HepG2 (cell line): Measurements from ENCODE around the gene MNAT1. TPM values are rescaled to one million over a fixed set of nuclear protein-coding genes. Genes with fewer than 3 reads are reported as not detected.

Experiments
- FOXK2 ChIP-seq: fragments of 450-650 bp; IDR thresholded peaks from 2 replicates; pipeline ENCODE4 v1.6.1; 2016
- JARID2 ChIP-seq: sonication (generic); formaldehyde crosslinking; IDR thresholded peaks from 2 replicates; pipeline ENCODE4 v1.8.1; 2023; ENCODE audit warnings: missing genetic modification reagents, inconsistent platforms; ENCODE audit not compliant: insufficient replicate concordance
- KLF12 ChIP-seq: sonication (generic); formaldehyde crosslinking; IDR thresholded peaks from 2 replicates; pipeline ENCODE4 v1.4.0; 2020; ENCODE audit warnings: missing genetic modification reagents, borderline replicate concordance
- MBNL3 ChIP-seq: fragments of 250-450 bp; sonication (Bioruptor Pico); conservative IDR thresholded peaks from 2 replicates; pipeline ENCODE4 v1.8.0; 2022; ENCODE audit warnings: mild to moderate bottlenecking, inconsistent platforms
- NR3C1 ChIP-seq: sonication (generic); formaldehyde crosslinking; IDR thresholded peaks from 2 replicates; pipeline ENCODE4 v1.4.0; 2020; ENCODE audit warnings: missing genetic modification reagents
- PHF20 ChIP-seq: sonication (generic); formaldehyde crosslinking; IDR thresholded peaks from 2 replicates; pipeline ENCODE4 v1.5.0; 2020; ENCODE audit warnings: mild to moderate bottlenecking, missing genetic modification reagents
- TAF1 ChIP-seq: sonication (generic); formaldehyde crosslinking; IDR thresholded peaks from 2 replicates; pipeline ENCODE4 v1.4.0; 2020; ENCODE audit warnings: missing genetic modification reagents
- THAP11 ChIP-seq: IDR thresholded peaks from 2 replicates; pipeline ENCODE4 v1.6.1; 2016; ENCODE audit warnings: missing biosample characterization, missing genetic modification reagents
- ZNF224 ChIP-seq: sonication (generic); formaldehyde crosslinking; IDR thresholded peaks from 2 replicates; pipeline ENCODE4 v1.5.0; 2020; ENCODE audit warnings: mild to moderate bottlenecking, missing genetic modification reagents
- ZNF230 ChIP-seq: sonication (generic); formaldehyde crosslinking; IDR thresholded peaks from 2 replicates; pipeline ENCODE4 v1.4.0; 2020; ENCODE audit warnings: mild to moderate bottlenecking, missing genetic modification reagents
- ZNF296 ChIP-seq: sonication (generic); formaldehyde crosslinking; conservative IDR thresholded peaks from 2 replicates; pipeline ENCODE4 v1.5.0; 2020; ENCODE audit warnings: mild to moderate bottlenecking, missing genetic modification reagents
- ZNF326 ChIP-seq: sonication (generic); formaldehyde crosslinking; IDR thresholded peaks from 2 replicates; pipeline ENCODE4 v1.4.0; 2020; ENCODE audit warnings: missing genetic modification reagents, borderline replicate concordance
- ZNF570 ChIP-seq: sonication (generic); formaldehyde crosslinking; IDR thresholded peaks from 2 replicates; pipeline ENCODE4 v1.4.0; 2020; ENCODE audit warnings: mild to moderate bottlenecking, missing genetic modification reagents, borderline replicate concordance
- ZNF598 ChIP-seq: sonication (generic); formaldehyde crosslinking; IDR thresholded peaks from 2 replicates; pipeline ENCODE4 v1.5.1; 2020; ENCODE audit warnings: mild to moderate bottlenecking, missing genetic modification reagents, borderline replicate concordance
- ZNF616 ChIP-seq: sonication (generic); formaldehyde crosslinking; IDR thresholded peaks from 2 replicates; pipeline ENCODE4 v1.5.0; 2020; ENCODE audit warnings: low read depth, mild to moderate bottlenecking, missing genetic modification reagents
- ZNF781 ChIP-seq: sonication (generic); formaldehyde crosslinking; IDR thresholded peaks from 2 replicates; pipeline ENCODE4 v1.5.1; 2020; ENCODE audit warnings: borderline replicate concordance, mild to moderate bottlenecking, missing genetic modification reagents; ENCODE audit errors: not compliant biosample characterization
- ZSCAN25 ChIP-seq: sonication (generic); formaldehyde crosslinking; IDR thresholded peaks from 2 replicates; pipeline ENCODE4 v1.8.0; 2022; ENCODE audit warnings: mild to moderate bottlenecking, missing genetic modification reagents
- polyA plus RNA-seq, 8 experiments: library from polyadenylated mRNA; depleted of rRNA in 3 of 8; stranded (reverse) in 7 of 8; unstranded in 1 of 8; fragments of >200 nt; fragmentation: Illumina TruSeq in 4 of 8; extraction: Trizol in 4 of 8; gene quantifications; 2 replicates each; pipeline versions ENCODE4 v1.2.1 to v1.2.3, GENCODE V29; 2011 to 2016; ENCODE audit warnings: low read depth in 4 of 8, missing spikeins in 1 of 8, mixed read lengths in 1 of 8; ENCODE audit not compliant: insufficient read depth in 1 of 8
- total RNA-seq, 5 experiments: library from RNA; depleted of rRNA; stranded (reverse); fragments of >200 nt; fragmentation: Illumina TruSeq; extraction: Trizol; gene quantifications; 2 replicates each; pipeline ENCODE4 v1.2.3, GENCODE V29; 2016; ENCODE audit warnings: low read depth in 1 of 5
- TF ChIP-seq, protein P1 (sequence below): sonication (generic); formaldehyde crosslinking; IDR thresholded peaks from 2 replicates; pipeline ENCODE4 v1.4.0; 2020; ENCODE audit warnings: mild to moderate bottlenecking, missing genetic modification reagents, borderline replicate concordance
- TF ChIP-seq, protein P2 (sequence below): sonication (generic); formaldehyde crosslinking; IDR thresholded peaks from 2 replicates; pipeline ENCODE4 v1.5.1; 2020; ENCODE audit warnings: mild to moderate bottlenecking, missing genetic modification reagents, borderline replicate concordance
- TF ChIP-seq, protein P3 (sequence below): IDR thresholded peaks from 2 replicates; pipeline ENCODE4 v1.6.1; 2016; ENCODE audit warnings: missing genetic modification reagents, missing compliant biosample characterization
- TF ChIP-seq, protein P4 (sequence below): sonication (generic); formaldehyde crosslinking; IDR thresholded peaks from 2 replicates; pipeline ENCODE4 v1.4.0; 2020; ENCODE audit warnings: mild to moderate bottlenecking, missing genetic modification reagents

MNAT1 gene
- total and polyA plus RNA-seq, 2 of the 13 experiments (the other 11 are each of a cell fraction or from before 2014, with no cell fraction given), result 49.2 to 94.8 TPM

DNA sequence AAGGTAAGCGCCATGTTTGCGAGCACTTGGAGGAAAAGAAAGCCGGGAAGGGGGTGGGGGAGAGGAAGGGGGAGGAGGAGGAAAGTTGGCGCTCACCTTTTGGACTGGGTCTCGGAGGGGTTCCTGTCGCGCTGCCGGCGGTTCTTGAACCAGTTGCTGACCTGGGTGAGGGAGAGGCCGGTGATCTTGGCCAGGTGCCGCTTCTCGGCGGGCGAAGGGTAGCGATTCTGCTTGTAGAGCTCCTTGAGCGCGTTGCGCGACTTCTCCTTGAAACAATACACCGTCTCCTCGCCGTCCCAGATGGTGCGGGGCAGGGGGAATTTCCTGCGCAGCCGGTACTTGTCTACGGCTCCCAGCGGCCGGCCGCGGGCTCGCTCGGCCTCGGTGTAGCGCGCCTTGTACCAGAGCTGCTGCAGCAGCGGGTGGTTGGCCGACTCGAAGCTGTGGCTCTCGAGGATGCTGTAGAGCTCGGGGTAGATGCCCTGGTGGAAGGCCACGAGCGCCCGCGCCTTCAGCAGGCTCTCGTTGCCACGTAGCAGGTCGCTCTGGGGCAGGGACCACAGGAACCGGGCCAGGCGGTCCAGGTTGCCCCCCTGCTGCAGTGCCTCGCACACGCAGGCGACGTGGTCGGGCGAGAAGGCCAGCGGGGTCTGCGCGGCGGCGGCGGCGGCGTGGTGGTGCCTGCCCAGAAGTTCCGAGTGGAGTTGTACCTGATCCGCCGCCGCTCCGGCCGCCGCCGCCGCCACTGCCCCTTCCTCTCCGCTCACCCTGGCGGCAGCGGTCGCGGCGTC is 11.2 kb upstream of the MNAT1 start (continued):
- TF ChIP-seq, protein P1, sequence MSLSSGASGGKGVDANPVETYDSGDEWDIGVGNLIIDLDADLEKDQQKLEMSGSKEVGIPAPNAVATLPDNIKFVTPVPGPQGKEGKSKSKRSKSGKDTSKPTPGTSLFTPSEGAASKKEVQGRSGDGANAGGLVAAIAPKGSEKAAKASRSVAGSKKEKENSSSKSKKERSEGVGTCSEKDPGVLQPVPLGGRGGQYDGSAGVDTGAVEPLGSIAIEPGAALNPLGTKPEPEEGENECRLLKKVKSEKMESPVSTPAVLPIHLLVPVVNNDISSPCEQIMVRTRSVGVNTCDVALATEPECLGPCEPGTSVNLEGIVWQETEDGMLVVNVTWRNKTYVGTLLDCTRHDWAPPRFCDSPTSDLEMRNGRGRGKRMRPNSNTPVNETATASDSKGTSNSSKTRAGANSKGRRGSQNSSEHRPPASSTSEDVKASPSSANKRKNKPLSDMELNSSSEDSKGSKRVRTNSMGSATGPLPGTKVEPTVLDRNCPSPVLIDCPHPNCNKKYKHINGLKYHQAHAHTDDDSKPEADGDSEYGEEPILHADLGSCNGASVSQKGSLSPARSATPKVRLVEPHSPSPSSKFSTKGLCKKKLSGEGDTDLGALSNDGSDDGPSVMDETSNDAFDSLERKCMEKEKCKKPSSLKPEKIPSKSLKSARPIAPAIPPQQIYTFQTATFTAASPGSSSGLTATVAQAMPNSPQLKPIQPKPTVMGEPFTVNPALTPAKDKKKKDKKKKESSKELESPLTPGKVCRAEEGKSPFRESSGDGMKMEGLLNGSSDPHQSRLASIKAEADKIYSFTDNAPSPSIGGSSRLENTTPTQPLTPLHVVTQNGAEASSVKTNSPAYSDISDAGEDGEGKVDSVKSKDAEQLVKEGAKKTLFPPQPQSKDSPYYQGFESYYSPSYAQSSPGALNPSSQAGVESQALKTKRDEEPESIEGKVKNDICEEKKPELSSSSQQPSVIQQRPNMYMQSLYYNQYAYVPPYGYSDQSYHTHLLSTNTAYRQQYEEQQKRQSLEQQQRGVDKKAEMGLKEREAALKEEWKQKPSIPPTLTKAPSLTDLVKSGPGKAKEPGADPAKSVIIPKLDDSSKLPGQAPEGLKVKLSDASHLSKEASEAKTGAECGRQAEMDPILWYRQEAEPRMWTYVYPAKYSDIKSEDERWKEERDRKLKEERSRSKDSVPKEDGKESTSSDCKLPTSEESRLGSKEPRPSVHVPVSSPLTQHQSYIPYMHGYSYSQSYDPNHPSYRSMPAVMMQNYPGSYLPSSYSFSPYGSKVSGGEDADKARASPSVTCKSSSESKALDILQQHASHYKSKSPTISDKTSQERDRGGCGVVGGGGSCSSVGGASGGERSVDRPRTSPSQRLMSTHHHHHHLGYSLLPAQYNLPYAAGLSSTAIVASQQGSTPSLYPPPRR (CRISPR knock-in tag), result peak; percentile 40; the same call in 1 of the 2 replicates
- TF ChIP-seq ZNF224 (CRISPR knock-in tag) (no peak), ZSCAN25 (CRISPR knock-in tag) (no peak), ZNF598 (CRISPR knock-in tag) (no peak), KLF12 (CRISPR knock-in tag) (no peak), ZNF326 (CRISPR knock-in tag) (no peak), PHF20 (CRISPR knock-in tag) (no peak), ZNF616 (CRISPR knock-in tag) (no peak), ZNF296 (CRISPR knock-in tag) (no peak), MBNL3 (CRISPR knock-in tag) (no peak), ZNF570 (CRISPR knock-in tag) (no peak), TAF1 (CRISPR knock-in tag) (peak; percentile 32; the same call in 1 of the 2 replicates), NR3C1 (no peak), ZNF781 (CRISPR knock-in tag) (no peak), FOXK2 (no peak), THAP11 (CRISPR knock-in tag) (no peak), JARID2 (CRISPR knock-in tag) (peak; percentile 65), ZNF230 (CRISPR knock-in tag) (no peak)
- TF ChIP-seq, protein P2, sequence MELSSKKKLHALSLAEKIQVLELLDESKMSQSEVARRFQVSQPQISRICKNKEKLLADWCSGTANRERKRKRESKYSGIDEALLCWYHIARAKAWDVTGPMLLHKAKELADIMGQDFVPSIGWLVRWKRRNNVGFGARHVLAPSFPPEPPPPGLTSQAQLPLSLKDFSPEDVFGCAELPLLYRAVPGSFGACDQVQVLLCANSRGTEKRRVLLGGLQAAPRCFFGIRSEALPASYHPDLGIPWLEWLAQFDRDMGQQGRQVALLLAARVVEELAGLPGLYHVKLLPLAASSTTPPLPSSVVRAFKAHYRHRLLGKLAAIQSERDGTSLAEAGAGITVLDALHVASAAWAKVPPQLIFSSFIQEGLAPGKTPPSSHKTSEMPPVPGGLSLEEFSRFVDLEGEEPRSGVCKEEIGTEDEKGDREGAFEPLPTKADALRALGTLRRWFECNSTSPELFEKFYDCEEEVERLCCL (CRISPR knock-in tag), result no peak
- TF ChIP-seq, protein P3, sequence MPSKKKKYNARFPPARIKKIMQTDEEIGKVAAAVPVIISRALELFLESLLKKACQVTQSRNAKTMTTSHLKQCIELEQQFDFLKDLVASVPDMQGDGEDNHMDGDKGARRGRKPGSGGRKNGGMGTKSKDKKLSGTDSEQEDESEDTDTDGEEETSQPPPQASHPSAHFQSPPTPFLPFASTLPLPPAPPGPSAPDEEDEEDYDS (CRISPR knock-in tag), result no peak
- TF ChIP-seq, protein P4, sequence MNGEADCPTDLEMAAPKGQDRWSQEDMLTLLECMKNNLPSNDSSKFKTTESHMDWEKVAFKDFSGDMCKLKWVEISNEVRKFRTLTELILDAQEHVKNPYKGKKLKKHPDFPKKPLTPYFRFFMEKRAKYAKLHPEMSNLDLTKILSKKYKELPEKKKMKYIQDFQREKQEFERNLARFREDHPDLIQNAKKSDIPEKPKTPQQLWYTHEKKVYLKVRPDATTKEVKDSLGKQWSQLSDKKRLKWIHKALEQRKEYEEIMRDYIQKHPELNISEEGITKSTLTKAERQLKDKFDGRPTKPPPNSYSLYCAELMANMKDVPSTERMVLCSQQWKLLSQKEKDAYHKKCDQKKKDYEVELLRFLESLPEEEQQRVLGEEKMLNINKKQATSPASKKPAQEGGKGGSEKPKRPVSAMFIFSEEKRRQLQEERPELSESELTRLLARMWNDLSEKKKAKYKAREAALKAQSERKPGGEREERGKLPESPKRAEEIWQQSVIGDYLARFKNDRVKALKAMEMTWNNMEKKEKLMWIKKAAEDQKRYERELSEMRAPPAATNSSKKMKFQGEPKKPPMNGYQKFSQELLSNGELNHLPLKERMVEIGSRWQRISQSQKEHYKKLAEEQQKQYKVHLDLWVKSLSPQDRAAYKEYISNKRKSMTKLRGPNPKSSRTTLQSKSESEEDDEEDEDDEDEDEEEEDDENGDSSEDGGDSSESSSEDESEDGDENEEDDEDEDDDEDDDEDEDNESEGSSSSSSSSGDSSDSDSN (CRISPR knock-in tag), result peak; percentile 72
